Activated CD8-positive, alpha-beta memory T cell treated with anti-CD3 and anti-CD28 coated beads for 36 hours (primary cell): Measurements from ENCODE around the gene HOXA7. TPM values are rescaled to one million over a fixed set of nuclear protein-coding genes. Genes with fewer than 3 reads are reported as not detected.

ENCODE experiments used
- CTCF ChIA-PET: fragments of 350-600 bp; sonication (Branson Sonifier 250); formaldehyde crosslinking; loops from one replicate; lab custom pipeline; 2021; ENCODE audit warnings: antibody characterized with exemption; lab: Charles Lee
- POLR2A ChIA-PET: fragments of 350-600 bp; sonication (Branson Sonifier 250); formaldehyde crosslinking; loops from one replicate; lab custom pipeline; 2021; ENCODE audit warnings: antibody characterized with exemption; lab: Charles Lee
- total RNA-seq, 2 experiments: library from RNA; stranded (reverse); gene quantifications; one replicate each; pipeline ENCODE4 v1.2.3, GENCODE V29; 2021

Gene HOXA7
- total RNA-seq, 2 experiments from 2014 or later, result not detected

GRCh38 chr7:27196287-27196767, 39.9 kb upstream of the HOXA7 start:
- ChIA-PET CTCF (interaction anchor here (0.6 to 1.5 kb wide), 10 partner anchors 10 to 897 kb away, joined by 3 to 7 read pairs (median 4); partner anchors contain the start of gene HOXA11), POLR2A (interaction anchor here (0.6 kb wide), 1 partner anchor 1097 kb away, joined by 3 read pairs; no protein-coding TSS in a partner anchor)

GRCh38 chr7:27194686-27195379, 38.4 kb upstream of the HOXA7 start:
- CTCF ChIA-PET, result interaction anchor here (1.5 to 1.6 kb wide), 3 partner anchors 16 to 725 kb away, joined by 4 to 7 read pairs (median 5); partner anchors contain the start of gene HOXA10
- POLR2A ChIA-PET, result no interaction called here

GRCh38 chr7:27194002-27194352, 37.5 kb upstream of the HOXA7 start:
- POLR2A ChIA-PET, result no interaction called here
- CTCF ChIA-PET, result no interaction called here

- CTCF ChIA-PET, result no interaction called here
- POLR2A ChIA-PET, result no interaction called here
Measured at GRCh38 chr7:27193335-27194001, 37.0 kb upstream of the HOXA7 start.

- POLR2A ChIA-PET, result interaction anchor here (0.7 kb wide), 1 partner anchor 68 kb away, joined by 6 read pairs; no protein-coding TSS in a partner anchor
- CTCF ChIA-PET, result interaction anchor here (0.6 to 0.7 kb wide), 2 partner anchors 31 to 734 kb away, joined by 3 read pairs; no protein-coding TSS in a partner anchor
Measured at GRCh38 chr7:27192546-27193334, 36.3 kb upstream of the HOXA7 start.

- ChIA-PET POLR2A (interaction anchor here (0.7 kb wide), 1 partner anchor 68 kb away, joined by 6 read pairs; no protein-coding TSS in a partner anchor), CTCF (interaction anchor here (0.6 to 1.3 kb wide), 3 partner anchors 31 to 734 kb away, joined by 3 read pairs; partner anchors contain the start of gene HOXA3)
Measured at GRCh38 chr7:27191833-27192545, 35.5 kb upstream of the HOXA7 start.

- CTCF ChIA-PET, result interaction anchor here (1.3 to 3.7 kb wide), 3 partner anchors 8 to 39 kb away, joined by 3 to 12 read pairs (median 10); partner anchors contain the start of genes HOXA13 and HOXA3
- POLR2A ChIA-PET, result interaction anchor here (0.6 kb wide), 1 partner anchor 943 kb away, joined by 3 read pairs; no protein-coding TSS in a partner anchor
Measured at GRCh38 chr7:27191161-27191731, 34.8 kb upstream of the HOXA7 start.

- POLR2A ChIA-PET, result no interaction called here
- CTCF ChIA-PET, result interaction anchor here (1.8 to 3.7 kb wide), 2 partner anchors 9 to 11 kb away, joined by 10 to 12 read pairs; partner anchors contain the start of gene HOXA13
Measured at GRCh38 chr7:27189997-27190748, 33.7 kb upstream of the HOXA7 start.

- POLR2A ChIA-PET, result no interaction called here
- CTCF ChIA-PET, result interaction anchor here (1.8 to 3.7 kb wide), 2 partner anchors 10 kb away, joined by 10 to 12 read pairs; partner anchors contain the start of gene HOXA13
Measured at GRCh38 chr7:27189295-27189996, 33.0 kb upstream of the HOXA7 start.

- ChIA-PET POLR2A (no interaction called here), CTCF (interaction anchor here (1.3 to 3.7 kb wide), 2 partner anchors 9 to 11 kb away, joined by 4 to 12 read pairs; partner anchors contain the start of gene HOXA13)
Measured at GRCh38 chr7:27188386-27189294, 32.2 kb upstream of the HOXA7 start.

GRCh38 chr7:27187475-27188385, 31.3 kb upstream of the HOXA7 start:
- POLR2A ChIA-PET, result no interaction called here

GRCh38 chr7:27186668-27187474, 30.4 kb upstream of the HOXA7 start:
- POLR2A ChIA-PET, result no interaction called here
- CTCF ChIA-PET, result interaction anchor here (1.0 to 2.2 kb wide), 4 partner anchors 9 to 26 kb away, joined by 3 to 6 read pairs (median 5); no protein-coding TSS in a partner anchor

More at GRCh38 chr7:27187475-27188385, 31.3 kb upstream of the HOXA7 start:
- CTCF ChIA-PET, result interaction anchor here (1.3 to 3.7 kb wide), 4 partner anchors 8 to 27 kb away, joined by 4 to 12 read pairs (median 5); partner anchors contain the start of gene HOXA13

- POLR2A ChIA-PET, result no interaction called here
- CTCF ChIA-PET, result interaction anchor here (1.0 to 2.2 kb wide), 5 partner anchors 10 to 25 kb away, joined by 3 to 6 read pairs (median 4); no protein-coding TSS in a partner anchor
Measured at GRCh38 chr7:27185854-27186667, 29.6 kb upstream of the HOXA7 start.
